Measurements from ENCODE around the gene GLMP.

Gene GLMP

GRCh38 chr1:156247460-156248322 is 47.8 kb downstream of the GLMP start, which contains the start of gene PAQR6:
Gene PAQR6, minus strand, starts transcription at chr1:156248056. Its CDS starts 1,325 bp downstream, at chr1:156246731.
- Mint-ChIP-seq H3K4me1 (ENCODE audit: low read depth) (peaks cover 22% of the 10 kb centered on the region), H3K9me3 (ENCODE audit: low read depth) (no peaks in the 10 kb centered on the region), H3K4me3 (peak within 1 kb of the TSS; percentile 5), H3K36me3 (no peaks in the 10 kb centered on the region), H3K27me3 (no peaks in the 10 kb centered on the region), H3K27ac (peak within 1 kb of the TSS; percentile 54)

GRCh38 chr1:156246781-156247459 is 48.6 kb downstream of the GLMP start:
- no peaks in the 10 kb centered on the region for H3K9me3 Mint-ChIP-seq (ENCODE audit: low read depth)
- H3K4me3 Mint-ChIP-seq = no peak overlapping the region
- no peak overlapping the region for H3K27ac Mint-ChIP-seq
- H3K36me3 Mint-ChIP-seq = no peaks in the 10 kb centered on the region
- peaks cover 17% of the 10 kb centered on the region for H3K4me1 Mint-ChIP-seq (ENCODE audit: low read depth)
- no peaks in the 10 kb centered on the region for H3K27me3 Mint-ChIP-seq

GRCh38 chr1:156246241-156246780 is 49.2 kb downstream of the GLMP start:
- peak overlapping the region; percentile 28 for H3K4me3 Mint-ChIP-seq
- no peak overlapping the region for H3K27ac Mint-ChIP-seq
- H3K9me3 Mint-ChIP-seq (ENCODE audit: low read depth) = no peaks in the 10 kb centered on the region
- H3K4me1 Mint-ChIP-seq (ENCODE audit: low read depth) = peaks cover 17% of the 10 kb centered on the region
- H3K27me3 Mint-ChIP-seq = no peaks in the 10 kb centered on the region
- H3K36me3 Mint-ChIP-seq = no peaks in the 10 kb centered on the region

GRCh38 chr1:156245451-156246232 is 49.8 kb downstream of the GLMP start:
- no peaks in the 10 kb centered on the region for H3K9me3 Mint-ChIP-seq (ENCODE audit: low read depth)
- no peaks in the 10 kb centered on the region for H3K36me3 Mint-ChIP-seq
- no peaks in the 10 kb centered on the region for H3K27me3 Mint-ChIP-seq
- peaks cover 17% of the 10 kb centered on the region for H3K4me1 Mint-ChIP-seq (ENCODE audit: low read depth)
- peak overlapping the region; percentile 76 for H3K27ac Mint-ChIP-seq
- H3K4me3 Mint-ChIP-seq = peak overlapping the region; percentile 81

- peaks cover 17% of the 10 kb centered on the region for H3K4me1 Mint-ChIP-seq (ENCODE audit: low read depth)
- H3K27ac Mint-ChIP-seq = no peak overlapping the region
- H3K4me3 Mint-ChIP-seq = peak overlapping the region; percentile 81
- no peaks in the 10 kb centered on the region for H3K9me3 Mint-ChIP-seq (ENCODE audit: low read depth)
- H3K27me3 Mint-ChIP-seq = no peaks in the 10 kb centered on the region
- H3K36me3 Mint-ChIP-seq = no peaks in the 10 kb centered on the region
Observed at GRCh38 chr1:156244712-156245111, 50.8 kb downstream of the GLMP start.

- H3K9me3 Mint-ChIP-seq (ENCODE audit: low read depth) = no peaks in the 10 kb centered on the region
- peaks cover 17% of the 10 kb centered on the region for H3K4me1 Mint-ChIP-seq (ENCODE audit: low read depth)
- H3K27me3 Mint-ChIP-seq = no peaks in the 10 kb centered on the region
- no peak overlapping the region for H3K27ac Mint-ChIP-seq
- no peaks in the 10 kb centered on the region for H3K36me3 Mint-ChIP-seq
- H3K4me3 Mint-ChIP-seq = no peak overlapping the region
Observed at GRCh38 chr1:156244126-156244525, 51.4 kb downstream of the GLMP start.

GRCh38 chr1:156242738-156243137 is 52.7 kb downstream of the GLMP start:
- no peaks in the 10 kb centered on the region for H3K36me3 Mint-ChIP-seq
- H3K27ac Mint-ChIP-seq = no peak overlapping the region
- H3K4me3 Mint-ChIP-seq = no peak overlapping the region
- no peaks in the 10 kb centered on the region for H3K9me3 Mint-ChIP-seq (ENCODE audit: low read depth)
- no peaks in the 10 kb centered on the region for H3K27me3 Mint-ChIP-seq
- H3K4me1 Mint-ChIP-seq (ENCODE audit: low read depth) = peaks cover 17% of the 10 kb centered on the region

Data from activated naive CD8-positive, alpha-beta T cell (primary cell).